C4-2B (cell line): ENCODE data around the gene CDK6.

Experiments used
- CTCF ChIP-seq: fragments of 450-650 bp; conservative IDR thresholded peaks from 2 replicates; pipeline ENCODE4 v1.5.1; 2017; ENCODE audit warnings: mild to moderate bottlenecking
- ZFX ChIP-seq: fragments of 450-650 bp; IDR thresholded peaks from 2 replicates; pipeline ENCODE4 v1.6.1; 2017

- TF ChIP-seq CTCF (no peak), ZFX (no peak)
Measured at GRCh38 chr7:92636018-92636560, 200.3 kb downstream of the CDK6 start.
